Heart left ventricle (tissue), 13 donors: ENCODE data around the gene AKAP13.

Source experiments
- POLR2A ChIP-seq, 2 donors: fragments of 450-650 bp; IDR thresholded peaks; one replicate each; pipeline ENCODE4 v1.6.1; 2017; ENCODE audit warnings: antibody characterized with exemption in 2 of 2, mild to moderate bottlenecking in 2 of 2, moderate library complexity in 2 of 2
- TF ChIP-seq, protein P1 (sequence below), 12 donors: fragments of 200-600 bp; sonication (generic) in 4 of 12; IDR thresholded peaks; one replicate each; pipeline versions ENCODE4 v1.5.0 to v1.8.0; 2018 to 2022; ENCODE audit warnings: antibody characterized with exemption in 12 of 12, mild to moderate bottlenecking in 5 of 12
- donor health status: ischemic (EF 13 %, LVEDD 7.1; RV severe dilation, severe dysfunction).
- donor health status: DM: no; HTN: yes; CAD: no.
- donor health status: DM: no; HTN: no; CAD: no.
- donor health status: ischemic (EF 25% LVEDD 6.9; RV normal size, moderate dysfunction).
- donor health status: ischemic (EF 25% LVEDD 5.7; RV mildly dilated, moderate dysfunction).
- donor health status: ischemic (EF 35%, LVEDD 5.7; RV mildly dilated, moderate dysfunction).
- donor health status: nonischemic (EF 11% LVEDD 7.7; RV severe dilation, severe dysfunction).
- donor health status: DM: yes; HTN: yes; CAD: no.
- donor health status: PGD.
- donor health status: ischemic (EF 29% LVEDD 5.4; RV normal size, mild dysfunction).
- donor health status: nonischemic (EF 23%, LVEDD 6.1; RV moderate dilation, normal function).

DNA sequence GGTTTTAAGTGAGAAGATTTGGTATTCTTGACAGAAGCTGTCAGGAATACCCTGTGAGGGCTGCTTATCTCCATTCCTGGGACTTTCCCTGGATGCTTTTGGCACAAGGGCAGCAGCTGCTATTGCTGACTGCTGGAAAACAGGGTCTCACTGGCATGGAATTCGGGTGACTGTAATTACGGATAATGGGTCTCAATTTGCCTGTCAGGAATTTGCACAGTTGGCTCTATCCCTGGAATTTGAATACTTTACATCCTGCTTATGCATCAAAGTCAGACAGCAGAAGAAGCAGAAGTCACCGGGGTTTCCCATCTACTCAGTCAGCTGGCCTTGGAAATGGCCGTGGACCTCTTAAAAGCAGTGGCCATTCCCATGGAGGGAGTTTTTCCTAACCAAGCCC lies 25.9 kb upstream of the AKAP13 start:
- TF ChIP-seq POLR2A (IDR thresholded peaks at IDR 0.05): no peak
- TF ChIP-seq, protein P1, sequence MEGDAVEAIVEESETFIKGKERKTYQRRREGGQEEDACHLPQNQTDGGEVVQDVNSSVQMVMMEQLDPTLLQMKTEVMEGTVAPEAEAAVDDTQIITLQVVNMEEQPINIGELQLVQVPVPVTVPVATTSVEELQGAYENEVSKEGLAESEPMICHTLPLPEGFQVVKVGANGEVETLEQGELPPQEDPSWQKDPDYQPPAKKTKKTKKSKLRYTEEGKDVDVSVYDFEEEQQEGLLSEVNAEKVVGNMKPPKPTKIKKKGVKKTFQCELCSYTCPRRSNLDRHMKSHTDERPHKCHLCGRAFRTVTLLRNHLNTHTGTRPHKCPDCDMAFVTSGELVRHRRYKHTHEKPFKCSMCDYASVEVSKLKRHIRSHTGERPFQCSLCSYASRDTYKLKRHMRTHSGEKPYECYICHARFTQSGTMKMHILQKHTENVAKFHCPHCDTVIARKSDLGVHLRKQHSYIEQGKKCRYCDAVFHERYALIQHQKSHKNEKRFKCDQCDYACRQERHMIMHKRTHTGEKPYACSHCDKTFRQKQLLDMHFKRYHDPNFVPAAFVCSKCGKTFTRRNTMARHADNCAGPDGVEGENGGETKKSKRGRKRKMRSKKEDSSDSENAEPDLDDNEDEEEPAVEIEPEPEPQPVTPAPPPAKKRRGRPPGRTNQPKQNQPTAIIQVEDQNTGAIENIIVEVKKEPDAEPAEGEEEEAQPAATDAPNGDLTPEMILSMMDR (IDR thresholded peaks at IDR 0.05): no peak
